H1 (cell line): ENCODE measurements around the gene TIMM21. TPM values are rescaled to one million over a fixed set of nuclear protein-coding genes. Genes with fewer than 3 reads are reported as not detected.

Experiments
- EGR1 ChIP-seq: IDR thresholded peaks from 2 replicates; pipeline ENCODE4 v1.6.1; 2011; ENCODE audit warnings: low read depth, low read length, borderline replicate concordance
- HDAC6 ChIP-seq: IDR thresholded peaks from one replicate; pipeline ENCODE4 v1.7.1; 2012; ENCODE audit warnings: low read depth, mild to moderate bottlenecking, inconsistent platforms, low read length, moderate library complexity
- SP1 ChIP-seq: IDR thresholded peaks from 2 replicates; pipeline ENCODE4 v1.6.1; 2011; ENCODE audit warnings: low read depth, low read length
- SP4 ChIP-seq: IDR thresholded peaks from 2 replicates; pipeline ENCODE4 v1.6.1; 2012; ENCODE audit warnings: low read length, inconsistent platforms
- SRF ChIP-seq: IDR thresholded peaks from 2 replicates; pipeline ENCODE4 v1.6.1; 2011; ENCODE audit warnings: mild to moderate bottlenecking, low read depth, low read length, moderate library complexity
- TCF12 ChIP-seq: IDR thresholded peaks from 2 replicates; pipeline ENCODE4 v1.6.1; 2011; ENCODE audit warnings: low read depth, mild to moderate bottlenecking, low read length
- polyA plus RNA-seq, 7 experiments: library from polyadenylated mRNA; depleted of rRNA in 3 of 7; stranded (reverse) in 5 of 7; unstranded in 2 of 7; fragments of >200 nt in 5 of 7; fragments of 200-250 nt in 2 of 7; gene quantifications; 1 replicate in 5 of 7; 2 replicates in 1 of 7; 4 replicates in 1 of 7; pipeline versions ENCODE4 v1.2.1 to v1.2.3, GENCODE V29; 2011 to 2013; ENCODE audit warnings: missing spikeins in 2 of 7, mixed read lengths in 2 of 7
- total RNA-seq: library from RNA; stranded (reverse); fragmentation: NEBNext Ultra II Directional; extraction: Animal tissue kit (Norgen Biotek cat#: 25700); gene quantifications from 2 replicates; pipeline ENCODE4 v1.2.1, GENCODE V29; 2021
- TF ChIP-seq, protein P1 (sequence below), 3 experiments: IDR thresholded peaks; 1 replicate in 2 of 3; 2 replicates in 1 of 3; pipeline versions ENCODE4 v1.5.1 to v1.6.1; 2011; ENCODE audit warnings: low read length in 3 of 3, mild to moderate bottlenecking in 3 of 3, inconsistent platforms in 2 of 3, low read depth in 1 of 3, moderate library complexity in 1 of 3; ENCODE audit not compliant: insufficient read depth in 1 of 3; ENCODE audit errors: control extremely low read depth in 1 of 3

TIMM21 gene
- total and polyA plus RNA-seq, 2 of the 8 experiments (the other 6 are each of a cell fraction or from before 2014, with no cell fraction given) = 27.9 to 43.8 TPM

DNA sequence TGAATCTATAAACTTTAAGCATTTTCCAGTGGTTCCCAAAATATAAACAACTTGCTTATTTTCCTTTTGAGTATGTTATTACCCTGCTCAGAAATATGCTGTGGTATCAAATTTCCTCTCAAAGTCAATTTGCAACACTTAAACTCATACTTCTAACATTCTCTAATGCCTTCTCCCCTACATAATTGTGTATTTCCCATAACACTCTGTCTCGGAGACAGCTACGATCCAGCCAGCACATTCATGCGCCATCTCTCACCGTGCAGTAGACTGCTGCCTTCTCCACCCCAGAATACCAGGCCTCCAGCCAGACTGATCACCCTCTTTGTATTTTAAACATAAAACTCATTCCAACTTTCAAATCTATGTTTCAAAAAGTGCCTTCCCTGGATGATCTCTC is 41.8 kb downstream of the TIMM21 start (continued):
- TF ChIP-seq, protein P1, sequence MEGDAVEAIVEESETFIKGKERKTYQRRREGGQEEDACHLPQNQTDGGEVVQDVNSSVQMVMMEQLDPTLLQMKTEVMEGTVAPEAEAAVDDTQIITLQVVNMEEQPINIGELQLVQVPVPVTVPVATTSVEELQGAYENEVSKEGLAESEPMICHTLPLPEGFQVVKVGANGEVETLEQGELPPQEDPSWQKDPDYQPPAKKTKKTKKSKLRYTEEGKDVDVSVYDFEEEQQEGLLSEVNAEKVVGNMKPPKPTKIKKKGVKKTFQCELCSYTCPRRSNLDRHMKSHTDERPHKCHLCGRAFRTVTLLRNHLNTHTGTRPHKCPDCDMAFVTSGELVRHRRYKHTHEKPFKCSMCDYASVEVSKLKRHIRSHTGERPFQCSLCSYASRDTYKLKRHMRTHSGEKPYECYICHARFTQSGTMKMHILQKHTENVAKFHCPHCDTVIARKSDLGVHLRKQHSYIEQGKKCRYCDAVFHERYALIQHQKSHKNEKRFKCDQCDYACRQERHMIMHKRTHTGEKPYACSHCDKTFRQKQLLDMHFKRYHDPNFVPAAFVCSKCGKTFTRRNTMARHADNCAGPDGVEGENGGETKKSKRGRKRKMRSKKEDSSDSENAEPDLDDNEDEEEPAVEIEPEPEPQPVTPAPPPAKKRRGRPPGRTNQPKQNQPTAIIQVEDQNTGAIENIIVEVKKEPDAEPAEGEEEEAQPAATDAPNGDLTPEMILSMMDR (IDR thresholded peaks at IDR 0.05; ENCODE audit: control extremely low read depth in 1 of 3, insufficient read depth in 1 of 3, low read depth in 1 of 3, low read length in 3 of 3) = no peak
- TF ChIP-seq SP1 (no peak), EGR1 (no peak), HDAC6 (no peak), SRF (no peak), TCF12 (no peak), SP4 (no peak)
- TF ChIP-seq, all 59 proteins: peak for 0
